ENCODE measurements around the gene CAVIN1.
A peak's percentile ranks its signal among the peaks of the same experiment; 100 is the strongest.
"Not testable (repeated sequence)": the region's sequence is repeated elsewhere in the genome, so short reads cannot be mapped to it uniquely, and the experiment has no call there.

CAVIN1 gene

GRCh38 chr17:42381898-42382297 lies 41.2 kb downstream of the CAVIN1 start:
- Mint-ChIP-seq H3K9me3 (ENCODE audit: low read depth) (no peaks in the 10 kb centered on the region), H3K4me1 (ENCODE audit: low read depth) (peaks cover 72% of the 10 kb centered on the region), H3K27ac (peak overlapping the region; percentile 67), H3K4me3 (no peak overlapping the region), H3K27me3 (no peaks in the 10 kb centered on the region), H3K36me3 (peaks cover 7% of the 10 kb centered on the region)

DNA sequence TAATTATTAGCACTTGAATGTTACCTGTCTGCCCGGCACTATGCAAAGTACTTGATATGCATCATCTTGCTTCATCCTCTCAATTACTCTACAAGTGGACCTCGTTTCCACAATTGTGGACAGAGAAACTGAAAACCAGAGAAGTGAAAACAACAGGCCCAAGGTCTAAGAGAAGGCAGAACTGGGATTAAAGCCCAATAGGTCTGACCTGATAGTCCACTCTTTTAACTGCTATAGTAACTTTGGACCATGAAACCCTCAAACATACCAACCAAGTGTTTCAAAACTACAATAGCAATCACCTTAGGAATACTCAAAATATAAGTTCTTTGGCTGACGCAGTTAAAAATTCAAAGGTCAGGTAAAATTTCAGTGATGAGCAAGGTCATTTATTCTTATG lies 42.1 kb downstream of the CAVIN1 start:
- Mint-ChIP-seq H3K27ac (peak overlapping the region; percentile 73), H3K36me3 (peaks cover 7% of the 10 kb centered on the region)

DNA sequence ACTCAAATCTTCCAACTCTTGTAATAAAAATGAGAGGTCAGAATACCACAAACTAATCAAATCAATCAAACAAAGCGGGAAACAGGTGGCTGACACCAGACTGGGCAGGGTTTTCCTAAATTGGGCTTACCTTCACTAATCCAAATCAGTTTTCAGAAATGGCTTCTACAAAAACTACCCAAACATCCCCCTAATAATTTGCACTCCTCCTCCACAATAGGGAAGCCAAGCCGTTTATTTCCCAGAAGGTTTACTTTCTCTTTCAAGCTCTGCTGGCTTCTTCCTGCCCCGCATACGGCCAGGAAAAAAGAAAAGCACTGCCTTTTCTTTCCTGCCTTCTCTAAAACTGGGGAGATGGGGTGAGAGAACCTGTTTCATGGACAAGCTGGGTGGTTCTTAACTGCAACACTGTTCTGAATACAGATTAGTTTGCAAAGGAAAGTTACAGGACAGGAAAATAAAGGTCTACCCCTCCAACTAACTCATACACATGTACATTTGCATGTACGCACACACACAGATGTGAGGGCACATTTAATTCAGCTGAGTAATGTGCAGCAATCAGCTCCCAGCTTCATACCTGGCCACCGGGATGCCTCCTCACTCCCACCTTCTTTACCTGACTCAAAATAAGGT lies 44.0 kb downstream of the CAVIN1 start:
- peaks cover 66% of the 10 kb centered on the region for H3K4me1 Mint-ChIP-seq (ENCODE audit: low read depth)
- no peaks in the 10 kb centered on the region for H3K9me3 Mint-ChIP-seq (ENCODE audit: low read depth)
- H3K4me3 Mint-ChIP-seq, result peak overlapping the region; percentile 82
- H3K36me3 Mint-ChIP-seq, result peaks cover 7% of the 10 kb centered on the region
- H3K27me3 Mint-ChIP-seq, result no peaks in the 10 kb centered on the region
- peak overlapping the region; percentile 93 for H3K27ac Mint-ChIP-seq

More for the DNA sequence above, 42.1 kb downstream of the CAVIN1 start:
- Mint-ChIP-seq H3K9me3 (ENCODE audit: low read depth) (no peaks in the 10 kb centered on the region), H3K27me3 (no peaks in the 10 kb centered on the region), H3K4me3 (no peak overlapping the region), H3K4me1 (ENCODE audit: low read depth) (peaks cover 67% of the 10 kb centered on the region)

GRCh38 chr17:42378359-42378958 lies 44.6 kb downstream of the CAVIN1 start:
- peak overlapping the region; percentile 82 for H3K4me3 Mint-ChIP-seq
- peaks cover 66% of the 10 kb centered on the region for H3K4me1 Mint-ChIP-seq (ENCODE audit: low read depth)
- H3K36me3 Mint-ChIP-seq, result peaks cover 7% of the 10 kb centered on the region
- peak overlapping the region; percentile 93 for H3K27ac Mint-ChIP-seq
- no peaks in the 10 kb centered on the region for H3K9me3 Mint-ChIP-seq (ENCODE audit: low read depth)
- no peaks in the 10 kb centered on the region for H3K27me3 Mint-ChIP-seq

DNA sequence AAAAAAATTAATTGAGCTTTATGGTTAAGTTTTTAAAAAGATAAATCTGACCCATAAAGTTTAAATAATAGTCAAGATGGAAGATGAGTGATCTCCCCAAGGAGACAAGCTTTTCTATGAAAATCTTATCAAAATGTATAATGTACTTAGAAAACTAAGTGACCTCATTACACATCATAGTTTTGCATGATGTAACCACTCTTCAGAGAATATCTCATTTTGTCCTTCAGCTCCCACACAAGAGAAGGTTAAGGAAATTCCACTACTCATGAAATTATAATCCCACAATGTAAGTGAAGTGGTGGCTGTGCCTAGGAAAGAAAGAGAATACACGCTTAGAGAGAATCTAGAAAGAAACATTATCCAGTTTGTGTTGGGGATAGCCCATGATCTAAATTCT lies 49.2 kb downstream of the CAVIN1 start:
- H3K4me1 Mint-ChIP-seq (ENCODE audit: low read depth), result peaks cover 51% of the 10 kb centered on the region
- H3K36me3 Mint-ChIP-seq, result peaks cover 12% of the 10 kb centered on the region
- H3K4me3 Mint-ChIP-seq, result no peak overlapping the region
- H3K27ac Mint-ChIP-seq, result peak overlapping the region; percentile 72
- no peaks in the 10 kb centered on the region for H3K27me3 Mint-ChIP-seq
- H3K9me3 Mint-ChIP-seq (ENCODE audit: low read depth), result no peaks in the 10 kb centered on the region

GRCh38 chr17:42372142-42372541 lies 50.9 kb downstream of the CAVIN1 start:
- Mint-ChIP-seq H3K36me3 (peaks cover 13% of the 10 kb centered on the region), H3K4me3 (no peak overlapping the region), H3K27me3 (no peaks in the 10 kb centered on the region), H3K9me3 (ENCODE audit: low read depth) (no peaks in the 10 kb centered on the region), H3K27ac (no peak overlapping the region), H3K4me1 (ENCODE audit: low read depth) (peaks cover 52% of the 10 kb centered on the region)

DNA sequence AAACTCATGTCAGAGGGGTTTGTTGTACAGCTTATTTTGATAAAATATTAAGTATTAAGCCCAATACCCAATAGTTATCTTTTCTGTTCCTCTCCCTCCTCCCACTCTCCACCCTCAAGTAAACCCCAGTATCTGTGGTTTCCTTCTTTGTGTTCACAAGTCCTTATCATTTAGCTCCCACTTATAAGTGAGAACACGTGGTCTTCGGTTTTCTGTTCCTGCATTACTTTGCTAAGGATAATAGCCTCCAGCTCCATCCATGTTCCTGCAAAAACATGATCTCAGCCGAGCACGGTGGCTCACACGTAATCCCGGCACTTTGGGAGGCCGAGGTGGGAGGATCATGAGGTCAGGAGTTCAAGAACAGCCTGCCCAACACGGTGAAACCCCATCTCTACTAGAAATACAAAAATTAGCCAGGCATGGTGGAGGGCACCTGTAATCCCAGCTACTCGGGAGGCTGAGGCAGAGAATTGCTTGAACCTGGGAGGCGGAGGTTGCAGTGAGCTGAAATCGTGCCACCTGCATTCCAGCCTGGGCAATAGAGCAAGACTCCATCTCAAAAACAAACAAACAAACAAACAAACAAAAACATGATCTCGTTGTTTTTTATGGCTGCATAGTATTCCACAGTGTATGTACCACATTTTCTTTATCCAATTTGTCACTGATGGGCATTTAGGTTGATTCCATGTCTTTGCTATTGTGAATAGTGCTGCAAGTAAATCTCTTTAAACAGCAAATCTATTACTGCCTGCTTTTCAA lies 54.1 kb downstream of the CAVIN1 start:
- Mint-ChIP-seq H3K36me3 (peaks cover 16% of the 10 kb centered on the region), H3K4me1 (ENCODE audit: low read depth) (peaks cover 59% of the 10 kb centered on the region)
- not testable (repeated sequence) for H3K27me3 Mint-ChIP-seq; H3K9me3 Mint-ChIP-seq (ENCODE audit: low read depth); H3K4me3 Mint-ChIP-seq; H3K27ac Mint-ChIP-seq

DNA sequence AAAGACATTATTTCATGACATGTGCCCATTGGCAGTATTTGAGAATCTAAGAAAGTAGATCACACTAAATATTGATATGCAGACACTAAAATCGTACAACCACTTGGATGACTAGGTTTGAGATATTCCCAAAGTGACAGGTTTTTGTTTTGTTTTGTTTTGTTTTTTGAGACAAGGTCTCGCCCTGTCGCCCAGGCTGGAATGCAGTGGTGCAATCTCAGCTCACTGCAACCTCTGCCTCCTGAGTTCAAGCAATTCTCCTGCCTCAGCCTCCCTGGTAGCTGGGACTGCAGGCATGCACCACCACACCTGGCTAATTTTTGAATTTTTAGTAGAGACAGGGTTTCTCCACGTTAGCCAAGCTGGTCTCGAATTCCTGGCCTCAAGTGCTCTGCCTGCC lies 54.7 kb downstream of the CAVIN1 start:
- not testable (repeated sequence) for H3K27ac Mint-ChIP-seq; H3K27me3 Mint-ChIP-seq; H3K9me3 Mint-ChIP-seq (ENCODE audit: low read depth); H3K4me3 Mint-ChIP-seq
- H3K4me1 Mint-ChIP-seq (ENCODE audit: low read depth), result peaks cover 63% of the 10 kb centered on the region
- H3K36me3 Mint-ChIP-seq, result peaks cover 16% of the 10 kb centered on the region

DNA sequence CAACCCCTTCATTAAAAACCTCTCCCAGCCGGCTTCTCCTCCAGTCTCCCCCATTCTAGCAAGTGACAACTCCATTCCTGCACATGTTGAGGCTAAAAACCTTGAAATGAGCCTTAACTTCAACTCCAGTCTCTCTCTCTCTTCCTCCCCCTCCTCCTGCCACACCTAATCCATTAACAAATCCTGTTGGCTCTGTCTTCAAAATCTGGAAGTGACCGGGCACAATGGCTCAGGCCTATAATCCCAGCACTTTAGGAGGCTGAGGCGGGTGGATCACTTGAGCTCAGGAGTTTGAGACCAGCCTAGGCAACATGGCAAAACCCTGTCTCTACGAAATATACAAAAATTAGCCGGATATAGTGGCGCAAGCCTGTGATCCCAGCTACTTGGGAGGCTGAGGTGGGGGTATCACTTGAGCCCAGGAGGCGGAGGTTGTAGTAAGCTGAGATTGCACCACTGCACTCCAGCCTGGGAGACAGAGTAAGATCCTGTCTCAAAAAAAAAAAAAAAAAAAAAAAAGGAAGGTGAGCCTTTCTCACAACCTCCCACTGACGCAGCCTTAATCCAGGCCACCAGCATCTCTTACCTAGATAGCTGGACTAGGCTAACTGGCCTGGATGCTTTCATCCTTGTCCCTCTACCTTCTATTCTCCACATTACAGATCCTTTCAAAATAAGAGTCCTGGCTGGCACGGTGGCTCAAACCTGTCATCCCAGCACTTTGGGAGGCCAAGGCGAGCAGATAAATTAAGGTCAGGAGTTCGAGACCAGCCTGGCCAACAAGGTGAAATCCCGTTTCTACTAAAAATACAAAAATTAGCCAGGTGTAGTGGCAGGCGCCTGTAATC lies 56.7 kb downstream of the CAVIN1 start:
- Mint-ChIP-seq H3K36me3 (peaks cover 15% of the 10 kb centered on the region), H3K27ac (peak overlapping the region; percentile 46), H3K4me1 (ENCODE audit: low read depth) (peaks cover 79% of the 10 kb centered on the region)
- not testable (repeated sequence) for H3K9me3 Mint-ChIP-seq (ENCODE audit: low read depth); H3K4me3 Mint-ChIP-seq; H3K27me3 Mint-ChIP-seq

DNA sequence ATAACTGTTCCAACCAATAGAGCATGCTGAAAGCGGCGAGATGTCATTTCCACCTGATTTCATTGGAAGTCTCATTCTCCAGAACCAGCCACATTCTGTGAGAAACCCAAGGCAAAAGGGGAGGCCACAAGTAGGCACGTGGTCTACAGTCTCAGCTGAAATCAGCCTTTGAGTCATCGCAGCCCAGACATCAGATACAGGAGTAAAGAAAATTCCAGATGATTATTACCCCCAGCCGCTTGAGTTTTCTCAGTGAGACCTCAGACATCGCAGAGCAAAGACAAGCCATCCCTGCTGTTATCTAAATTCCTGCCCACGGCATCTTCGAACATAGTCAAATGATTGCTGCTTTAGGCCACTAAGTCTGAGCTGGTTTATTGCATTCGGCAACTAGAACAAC lies 57.9 kb downstream of the CAVIN1 start:
- H3K36me3 Mint-ChIP-seq, result peaks cover 11% of the 10 kb centered on the region
- H3K27ac Mint-ChIP-seq, result peak overlapping the region; percentile 92
- peaks cover 80% of the 10 kb centered on the region for H3K4me1 Mint-ChIP-seq (ENCODE audit: low read depth)
- no peaks in the 10 kb centered on the region for H3K9me3 Mint-ChIP-seq (ENCODE audit: low read depth)
- H3K4me3 Mint-ChIP-seq, result peak overlapping the region; percentile 64
- no peaks in the 10 kb centered on the region for H3K27me3 Mint-ChIP-seq

- H3K4me1 Mint-ChIP-seq (ENCODE audit: low read depth), result peaks cover 81% of the 10 kb centered on the region
- H3K4me3 Mint-ChIP-seq, result peak overlapping the region; percentile 48
- peaks cover 11% of the 10 kb centered on the region for H3K36me3 Mint-ChIP-seq
Observed at GRCh38 chr17:42363767-42364585, 59.1 kb downstream of the CAVIN1 start.

GRCh38 chr17:42363231-42363630 lies 59.8 kb downstream of the CAVIN1 start:
- Mint-ChIP-seq H3K27me3 (no peaks in the 10 kb centered on the region), H3K4me3 (peak overlapping the region; percentile 31), H3K9me3 (ENCODE audit: low read depth) (no peaks in the 10 kb centered on the region), H3K27ac (peak overlapping the region; percentile 92), H3K36me3 (peaks cover 11% of the 10 kb centered on the region), H3K4me1 (ENCODE audit: low read depth) (peaks cover 79% of the 10 kb centered on the region)

More at GRCh38 chr17:42363767-42364585, 59.1 kb downstream of the CAVIN1 start:
- Mint-ChIP-seq H3K9me3 (ENCODE audit: low read depth) (no peaks in the 10 kb centered on the region), H3K27me3 (no peaks in the 10 kb centered on the region), H3K27ac (peak overlapping the region; percentile 92)

- H3K27me3 Mint-ChIP-seq, result no peaks in the 10 kb centered on the region
- H3K36me3 Mint-ChIP-seq, result peaks cover 10% of the 10 kb centered on the region
- H3K4me3 Mint-ChIP-seq, result peak overlapping the region; percentile 64
- peak overlapping the region; percentile 92 for H3K27ac Mint-ChIP-seq
- no peaks in the 10 kb centered on the region for H3K9me3 Mint-ChIP-seq (ENCODE audit: low read depth)
- peaks cover 73% of the 10 kb centered on the region for H3K4me1 Mint-ChIP-seq (ENCODE audit: low read depth)
Observed at GRCh38 chr17:42362245-42362961, 60.7 kb downstream of the CAVIN1 start.

Measured in activated naive CD8-positive, alpha-beta T cell (primary cell).